ELR (cell line): ENCODE data around the gene CCNY.

Experiments
- DNase-seq: peaks from one replicate; pipeline ENCODE4 v3.0.0-alpha.2; 2015; ENCODE audit warnings: low read depth

Gene CCNY

DNA sequence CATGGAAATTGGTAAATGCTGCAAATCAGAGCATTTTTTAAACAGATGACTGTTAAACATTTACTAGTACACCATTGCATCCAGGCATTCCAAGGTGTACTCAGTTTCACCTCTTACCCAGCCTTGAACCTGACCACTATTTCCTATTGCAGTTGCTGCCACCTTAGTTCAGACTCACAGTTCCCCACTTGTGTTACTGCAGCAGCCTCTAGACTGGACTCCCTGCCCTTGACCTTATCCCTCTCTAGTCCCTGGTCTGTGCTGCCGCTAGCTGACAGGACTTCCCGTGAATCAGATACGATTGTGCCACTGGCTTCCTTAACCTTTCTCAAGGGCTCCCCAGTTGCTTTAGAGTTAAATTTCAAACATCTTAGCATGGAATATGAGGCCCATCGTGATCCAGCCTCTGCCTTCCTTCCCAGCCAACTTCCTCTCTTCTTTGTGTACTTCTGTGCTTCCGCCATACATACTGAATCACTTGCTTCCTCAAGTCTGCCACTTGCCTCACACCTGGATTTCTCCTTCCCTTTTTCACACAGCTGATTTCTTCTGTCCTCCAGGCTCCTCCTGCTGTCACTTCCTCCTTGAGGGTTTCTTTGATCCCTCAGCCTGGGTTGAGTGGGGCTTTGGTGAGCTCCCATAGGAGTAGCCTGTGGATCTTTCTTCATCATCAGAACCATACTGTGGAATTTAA, 150.1 kb downstream of the CCNY start:
- no peak for DNase-seq

DNA sequence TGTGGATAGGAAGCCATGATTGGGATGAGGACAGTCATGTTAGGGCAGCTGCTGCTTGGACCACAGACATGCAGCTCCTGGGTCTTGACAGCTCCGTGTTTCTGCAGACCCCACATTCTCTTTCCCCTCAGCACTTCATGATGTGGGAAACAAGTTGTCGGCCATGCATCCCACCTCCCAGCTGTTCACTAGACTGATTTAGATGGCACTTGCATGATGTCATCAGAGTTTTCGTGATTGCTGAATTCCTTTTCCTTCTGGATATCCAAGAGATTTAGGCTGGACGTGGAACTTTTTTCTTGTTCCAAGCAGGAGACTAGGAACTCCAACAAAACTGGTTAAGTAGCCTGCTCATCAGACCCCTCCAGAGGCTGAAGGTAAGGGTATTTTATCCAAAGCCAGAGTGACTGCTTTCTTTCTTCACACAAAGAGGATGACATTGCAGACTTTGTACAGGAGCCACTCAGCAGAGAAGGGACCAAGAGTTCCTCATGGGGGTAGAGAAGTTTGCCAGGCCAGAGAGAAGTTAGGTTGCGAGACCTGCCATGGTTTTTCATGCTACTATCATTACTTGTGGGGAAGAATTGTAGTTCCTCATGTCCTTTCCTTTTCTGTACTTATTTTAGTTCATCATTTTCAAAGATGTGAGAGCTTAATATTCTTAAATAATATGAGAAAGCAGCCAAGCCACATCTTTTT, 151.2 kb downstream of the CCNY start:
- DNase-seq, result no peak

DNA sequence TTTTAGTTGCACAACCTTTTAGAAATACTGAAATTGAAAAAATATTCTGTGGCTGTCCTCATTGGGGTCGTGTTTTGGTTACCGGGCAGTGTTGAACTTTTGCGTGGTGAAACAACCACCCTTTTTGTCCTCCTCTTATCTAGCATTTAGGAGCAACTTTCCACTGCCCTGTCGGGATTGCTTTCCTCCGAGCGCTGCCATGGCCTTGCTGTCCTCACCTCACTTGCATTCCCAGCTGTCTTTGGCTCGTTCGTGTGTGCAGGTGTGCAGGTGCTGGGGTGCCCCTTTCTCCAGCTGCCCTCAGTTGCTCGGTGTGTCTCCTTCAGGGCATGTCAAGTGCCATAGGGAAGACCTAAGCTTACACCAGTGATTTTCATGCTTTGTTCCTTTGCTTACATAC, 151.9 kb downstream of the CCNY start:
- DNase-seq, result no peak

DNA sequence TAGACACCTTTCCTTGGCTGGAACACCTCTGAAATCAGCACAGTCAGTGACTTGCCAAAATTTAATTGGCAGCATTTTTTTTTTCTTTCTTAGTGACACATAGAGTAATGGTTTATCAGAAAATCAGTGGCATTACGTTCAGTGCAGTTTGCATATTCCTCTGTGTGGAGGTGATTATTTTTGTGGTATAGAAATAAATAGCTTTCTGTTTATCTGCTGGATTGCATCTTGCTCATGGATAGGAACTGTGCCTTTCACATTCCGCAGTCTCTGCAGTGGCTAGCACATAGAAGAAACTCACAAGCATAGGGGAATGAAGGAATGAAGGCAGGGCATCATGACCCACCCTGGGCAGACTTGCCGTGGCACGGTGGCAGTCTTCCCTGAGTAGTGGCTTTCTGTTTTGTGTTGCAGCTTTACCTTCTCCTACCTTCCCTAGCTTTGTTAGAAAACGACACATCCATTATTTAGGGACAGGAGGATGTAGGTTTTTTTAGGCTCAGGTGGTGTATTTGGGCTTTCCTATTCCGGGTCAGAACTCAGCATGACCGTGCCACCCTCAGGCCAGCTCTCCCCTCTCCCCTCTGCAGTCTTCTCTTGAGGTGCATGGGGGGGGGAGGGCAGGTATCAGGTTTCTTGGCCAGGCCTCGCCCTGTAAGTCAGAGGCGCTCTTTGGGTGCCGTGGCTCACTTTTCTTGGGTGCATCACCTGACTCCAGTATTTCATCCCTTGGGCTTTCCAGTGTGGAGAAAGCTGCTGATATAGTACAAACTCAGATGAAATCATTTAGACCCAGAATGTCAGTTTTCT, 156.3 kb downstream of the CCNY start:
- DNase-seq, result no peak

DNA sequence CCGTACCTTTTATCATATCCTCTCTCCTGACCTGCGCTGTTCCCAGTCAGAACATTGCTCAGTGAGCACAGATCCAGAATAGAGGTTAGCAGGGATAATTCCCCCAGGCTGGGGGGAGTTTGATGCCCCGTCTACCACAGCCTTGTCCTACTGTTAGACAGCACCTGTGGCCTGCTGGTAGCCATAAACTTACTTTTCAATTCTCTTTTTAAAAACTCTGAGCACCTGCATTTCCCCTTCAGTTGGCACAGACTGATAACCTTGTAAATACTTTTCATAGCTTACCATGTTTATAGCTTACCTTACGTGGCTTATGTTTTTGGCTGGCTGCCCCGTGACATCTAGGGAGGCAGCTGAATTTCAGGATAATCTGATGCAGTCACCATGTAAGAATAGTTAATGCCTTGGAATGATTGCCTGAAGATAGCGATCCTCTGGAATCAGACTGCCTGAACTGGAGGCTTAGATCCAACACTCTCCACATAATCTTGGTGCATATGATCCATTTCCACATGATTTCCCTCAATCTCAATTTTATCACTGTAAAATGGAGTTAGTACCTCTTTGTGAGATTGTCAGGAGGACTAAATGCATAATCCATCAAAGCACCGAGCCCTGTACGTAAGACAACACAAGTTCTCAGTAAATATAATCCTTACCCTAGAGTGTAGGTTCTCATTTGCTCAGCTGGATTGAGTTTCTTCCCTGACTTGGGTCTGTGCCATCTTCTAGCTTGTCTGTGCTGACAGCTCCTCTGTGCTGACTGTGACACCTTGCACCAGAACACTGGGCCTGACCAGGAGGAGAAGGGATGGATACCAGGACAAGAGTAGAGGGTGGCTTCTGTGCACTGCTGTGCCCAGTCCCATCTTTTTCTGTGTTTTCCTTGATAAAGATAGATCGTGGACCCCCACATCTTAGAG, 157.1 kb downstream of the CCNY start:
- no peak for DNase-seq

DNA sequence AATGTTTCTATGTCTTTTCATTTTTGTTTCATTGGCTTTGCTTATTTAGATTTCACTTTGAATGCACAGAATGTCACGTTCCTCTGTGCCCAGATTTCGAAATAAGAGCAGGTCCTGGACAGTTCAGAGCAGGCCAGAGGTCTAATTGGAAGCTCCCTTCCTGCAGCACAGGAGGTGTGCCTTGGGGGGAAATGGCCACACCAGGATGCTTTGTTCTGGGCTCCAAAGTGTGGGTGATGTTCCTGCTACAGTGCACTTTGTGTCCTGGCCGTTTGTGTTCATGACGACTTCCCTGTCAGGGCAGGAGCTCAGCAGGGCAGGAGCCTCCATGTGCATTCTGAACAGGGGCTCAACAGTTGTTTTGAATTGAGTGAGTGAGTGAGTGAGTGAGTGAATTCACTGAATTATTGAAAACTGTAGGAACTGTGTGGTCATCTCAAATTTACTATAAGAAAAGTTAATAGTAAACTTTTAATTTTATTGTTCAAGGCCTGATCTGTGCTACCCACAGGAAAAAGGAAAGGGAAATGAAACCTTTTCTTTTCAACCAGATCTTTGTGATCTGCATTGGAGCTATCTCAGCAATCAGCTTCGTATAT, 159.3 kb downstream of the CCNY start:
- DNase-seq, result no peak

DNA sequence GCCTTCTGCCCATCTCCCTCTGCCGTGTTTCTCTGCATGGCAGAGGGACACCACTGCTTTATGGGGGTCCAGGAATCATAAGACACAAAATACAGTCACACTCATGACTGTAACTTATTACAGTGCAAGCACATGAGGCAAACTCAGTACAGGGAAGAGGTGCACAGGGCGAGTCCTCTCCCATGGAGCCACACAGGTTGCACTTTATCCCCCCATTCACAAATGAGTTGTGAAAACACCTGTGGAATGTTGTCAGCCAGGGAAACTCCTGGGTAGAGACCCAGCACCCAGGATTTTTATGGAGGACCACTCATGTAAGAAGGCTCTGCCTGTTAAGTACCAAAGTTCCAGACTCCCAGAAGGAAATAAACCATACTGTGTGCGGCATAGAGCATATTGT, 161.6 kb downstream of the CCNY start:
- no peak for DNase-seq

DNA sequence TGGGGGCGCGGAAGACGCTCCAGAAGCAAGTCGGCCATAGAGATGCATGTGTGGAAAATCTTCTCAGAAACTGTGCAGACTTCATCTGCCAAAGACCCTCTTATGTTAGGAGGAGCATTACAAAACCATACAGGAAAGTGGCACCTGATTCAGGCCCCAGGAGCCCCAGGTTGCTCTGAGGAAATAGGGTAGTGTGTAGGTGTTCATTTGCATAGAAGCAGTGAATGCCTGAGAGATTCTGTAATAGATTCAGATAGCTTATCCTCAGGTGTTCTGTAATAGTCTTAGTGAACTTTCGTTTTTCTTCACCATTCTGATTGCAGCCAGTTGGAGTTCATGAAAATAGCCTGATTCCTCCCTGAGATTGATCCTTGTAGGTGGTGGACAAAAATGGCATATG, 162.4 kb downstream of the CCNY start:
- DNase-seq, result no peak

DNA sequence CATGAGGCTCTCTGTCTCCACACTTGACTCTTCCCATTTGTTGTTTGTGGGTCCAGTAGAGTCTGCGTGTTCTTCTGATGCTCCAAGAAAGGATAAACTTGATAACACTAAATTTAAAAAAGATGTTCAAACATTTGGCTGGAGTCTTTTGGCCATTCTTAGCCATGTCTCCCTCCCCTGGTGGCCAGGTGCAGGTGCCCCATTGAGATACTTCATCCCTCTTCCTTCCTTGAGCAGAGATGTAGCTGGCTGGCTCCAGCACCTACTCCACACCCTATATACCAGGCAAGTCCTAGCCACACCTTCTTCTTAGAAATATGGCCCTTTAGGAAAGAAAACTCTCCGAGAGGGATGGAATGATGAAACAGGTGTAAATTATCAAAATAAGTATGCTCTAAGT, 165.6 kb downstream of the CCNY start:
- peak; percentile 13 for DNase-seq

DNA sequence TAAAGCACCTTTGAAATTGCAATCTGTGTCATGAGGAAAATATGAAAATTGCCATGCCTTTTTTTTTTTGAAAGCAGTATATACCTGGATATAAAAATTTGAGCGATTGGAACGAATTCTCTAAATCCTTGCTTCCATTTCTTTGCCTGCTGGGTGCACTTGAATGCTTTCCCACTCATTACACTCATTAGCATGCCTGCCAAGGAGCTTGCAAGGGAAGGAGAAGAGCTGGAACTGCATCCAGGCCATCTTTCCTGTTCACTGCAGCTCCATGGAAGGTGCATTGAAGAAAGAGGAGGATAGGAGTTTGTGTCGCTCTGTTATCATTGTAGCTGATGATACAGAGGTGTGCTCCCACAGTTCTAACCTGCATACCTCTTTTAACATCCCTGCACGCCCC, 166.4 kb downstream of the CCNY start:
- DNase-seq, result no peak

DNA sequence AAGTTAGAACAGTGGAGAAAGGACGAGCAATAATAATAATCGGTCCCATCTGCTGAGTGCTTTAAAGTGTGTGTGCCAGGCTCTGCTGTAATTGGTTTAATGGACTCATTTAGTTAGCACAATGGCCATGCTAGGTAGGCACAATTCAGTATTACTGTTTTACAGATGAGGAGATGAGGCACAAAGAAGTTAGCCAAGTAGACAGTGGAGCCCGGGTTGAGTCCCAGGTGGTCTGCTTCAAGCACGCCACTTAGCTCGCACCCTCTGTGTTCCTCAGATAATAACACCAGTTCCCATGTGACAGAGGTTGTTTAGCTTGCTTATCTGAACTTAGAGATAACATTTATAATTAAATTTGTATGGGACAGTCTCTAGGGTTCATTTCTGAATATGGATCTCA, 167.3 kb downstream of the CCNY start:
- DNase-seq, result no peak

DNA sequence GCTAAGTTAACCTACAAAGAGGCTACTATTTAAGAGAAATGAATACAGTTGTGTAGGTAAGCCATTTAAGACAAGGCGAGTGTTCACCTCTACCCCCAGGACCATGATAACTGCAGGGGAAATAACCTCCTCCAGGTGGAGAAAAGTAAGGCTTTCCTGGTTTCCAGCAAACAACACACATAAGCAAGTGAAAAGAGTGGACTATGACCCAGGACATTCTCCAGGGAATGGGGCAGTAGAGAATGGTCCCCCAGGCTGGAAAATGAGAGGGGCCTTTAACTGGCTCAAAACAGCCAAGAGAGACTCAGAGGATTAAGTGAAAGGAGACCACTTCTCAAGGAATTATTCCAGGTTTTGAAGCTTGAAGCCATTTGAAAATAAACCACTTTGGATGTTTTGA, 167.8 kb downstream of the CCNY start:
- no peak for DNase-seq

DNA sequence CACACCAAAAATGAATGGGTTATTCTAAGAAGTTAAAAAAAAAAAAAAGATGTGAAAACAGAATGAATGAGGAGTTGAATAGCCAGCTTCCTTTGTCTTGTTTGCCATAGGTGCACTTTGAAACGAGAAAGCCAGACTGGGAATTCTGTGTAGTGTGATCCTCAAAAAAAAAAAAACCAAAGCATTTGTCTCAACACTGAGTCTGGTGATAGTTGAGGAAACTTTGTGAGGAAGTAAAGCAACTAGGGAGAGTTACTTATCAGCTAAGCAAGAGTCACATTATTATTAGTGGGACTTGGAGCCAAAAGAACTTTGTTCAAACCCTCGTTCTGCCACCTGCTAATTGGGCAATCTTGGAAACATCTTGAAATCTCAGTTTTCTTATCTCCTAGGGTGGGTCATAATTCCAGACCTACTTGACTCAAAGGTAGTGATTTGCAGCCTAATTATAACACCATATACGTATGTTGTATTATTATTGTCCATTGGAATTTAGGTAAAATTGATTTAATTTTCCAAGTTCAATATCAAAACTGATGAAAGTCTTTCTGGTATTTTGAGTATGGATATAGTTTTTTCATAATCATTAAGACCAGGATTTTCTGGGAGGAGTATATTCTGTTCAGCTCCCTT, 169.0 kb downstream of the CCNY start:
- no peak for DNase-seq

DNA sequence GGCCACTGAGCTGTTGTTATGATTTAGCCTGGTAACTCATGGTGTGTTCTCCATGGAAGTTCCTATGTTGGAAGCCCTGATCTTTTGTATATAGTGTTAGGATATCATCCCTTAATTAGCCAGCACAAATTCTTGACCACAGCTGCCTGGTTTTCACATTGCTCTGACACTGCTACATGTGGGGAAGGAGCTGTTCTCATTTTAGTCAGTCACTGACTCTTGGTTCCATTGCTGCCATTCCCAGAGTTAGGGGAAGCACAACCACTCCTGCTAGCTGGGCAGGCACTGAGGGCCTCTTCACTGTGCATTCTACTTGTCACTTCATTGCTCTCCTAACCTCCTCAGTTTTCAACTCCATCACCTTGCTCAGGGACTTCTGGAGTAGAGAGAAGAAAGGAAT, 170.4 kb downstream of the CCNY start:
- no peak for DNase-seq

DNA sequence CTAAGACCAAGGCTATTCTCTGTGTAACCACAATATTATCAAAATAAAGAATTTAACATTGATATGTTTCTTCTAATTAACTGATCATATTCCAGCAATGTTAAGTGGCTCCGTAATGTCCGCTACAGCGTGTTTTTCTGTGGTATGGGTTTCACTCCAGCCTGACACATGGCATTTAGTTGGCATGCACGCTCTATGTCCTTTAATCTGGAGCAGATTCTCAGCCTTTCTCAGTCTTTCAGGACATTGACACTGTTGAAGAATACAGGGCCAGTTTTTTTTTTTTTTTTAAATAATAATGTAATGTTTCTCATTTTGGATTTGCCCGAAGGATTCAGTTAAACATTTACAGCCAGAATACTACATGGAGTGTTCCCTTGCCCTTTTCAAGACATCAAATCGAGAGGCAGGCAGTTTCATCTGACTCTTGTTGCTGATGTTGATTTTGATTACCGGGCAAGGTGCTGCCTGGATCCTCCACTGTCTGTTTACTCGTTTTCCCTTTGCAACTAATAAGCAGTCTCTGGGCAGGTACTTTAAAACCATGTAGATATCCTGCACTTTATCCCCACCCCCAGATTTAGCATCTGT, 171.3 kb downstream of the CCNY start:
- DNase-seq, result no peak

DNA sequence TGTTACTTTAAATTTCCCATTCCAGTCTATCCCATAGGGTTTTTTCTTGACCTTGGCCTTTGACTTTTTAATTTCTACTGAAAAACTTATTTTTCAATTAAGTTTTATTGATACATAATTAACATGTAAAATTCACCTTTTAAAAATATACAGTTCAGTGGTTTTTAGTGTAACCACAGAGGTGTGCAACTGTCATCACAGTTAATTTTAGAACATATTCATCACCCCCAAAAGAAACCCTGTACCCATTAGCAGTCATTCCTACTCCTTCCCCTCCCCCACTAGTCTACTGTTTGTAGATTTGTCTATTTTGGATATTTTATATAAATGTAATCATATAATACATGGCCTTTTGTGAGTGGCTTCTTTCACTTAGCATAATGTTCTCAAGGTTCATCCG, 172.3 kb downstream of the CCNY start:
- no peak for DNase-seq

DNA sequence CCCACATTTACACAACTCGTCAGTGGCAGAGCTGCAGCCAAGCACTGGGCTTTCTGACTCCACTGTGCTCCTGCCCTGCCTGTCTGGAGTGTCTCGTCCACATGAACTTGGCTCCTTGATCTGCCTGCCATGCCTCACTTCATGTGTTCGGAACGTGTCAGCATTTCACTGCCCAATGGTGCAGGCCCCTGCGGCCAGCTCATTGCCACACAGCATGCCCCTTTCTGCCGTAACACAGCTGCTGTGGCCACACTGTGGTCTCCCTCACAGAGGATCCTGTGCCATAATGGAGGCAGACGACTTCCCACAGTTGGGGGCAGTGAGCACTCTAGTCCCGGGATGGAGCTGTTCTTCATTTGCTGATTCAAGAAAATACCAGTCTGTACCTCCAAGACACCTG, 174.6 kb downstream of the CCNY start:
- no peak for DNase-seq

DNA sequence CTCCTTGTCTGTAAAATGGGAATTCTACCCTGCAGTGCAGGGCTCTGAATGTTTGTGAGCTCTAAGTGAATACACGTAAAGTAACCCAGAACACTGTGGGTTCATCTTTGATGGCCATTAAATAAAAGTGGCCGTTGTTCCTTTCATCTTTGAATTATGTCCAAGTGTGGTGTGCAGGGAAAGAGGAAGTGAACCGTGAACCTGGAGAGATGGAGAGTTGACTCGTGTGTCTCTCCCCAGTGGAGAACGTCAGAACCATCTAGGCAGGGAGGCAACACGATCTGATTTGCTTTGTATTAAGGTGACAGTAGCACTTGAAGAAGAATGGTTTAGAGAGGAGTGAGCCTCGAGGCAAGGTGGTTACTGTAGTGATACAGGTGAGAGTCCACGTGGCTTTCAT, 175.3 kb downstream of the CCNY start:
- DNase-seq, result no peak

DNA sequence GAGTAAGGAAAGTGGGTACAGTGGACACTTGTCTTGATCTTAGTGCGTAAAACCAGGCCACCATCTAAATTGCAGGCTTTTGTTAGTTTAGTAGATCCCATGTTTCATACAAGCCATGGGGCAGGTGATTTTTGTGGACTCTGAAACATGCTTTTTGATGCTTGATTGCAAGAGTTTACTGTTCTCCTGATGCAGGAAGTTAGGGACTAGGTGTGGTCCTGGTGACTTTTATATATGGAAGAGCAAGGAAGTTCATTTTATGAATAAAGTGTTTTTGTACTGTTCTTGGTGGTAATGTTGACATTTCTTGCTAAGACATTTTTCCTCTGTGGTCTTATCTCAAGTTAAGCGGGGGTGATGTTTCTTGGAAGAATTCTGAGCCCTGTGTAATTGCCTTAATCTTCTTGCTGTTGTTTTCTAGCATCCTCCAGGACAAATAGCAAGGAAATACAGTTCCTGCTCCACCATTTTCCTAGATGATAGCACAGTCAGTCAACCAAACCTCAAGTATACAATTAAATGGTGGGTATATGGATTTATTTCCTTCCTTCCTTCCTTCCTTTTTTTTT, 179.9 kb downstream of the CCNY start:
- DNase-seq, result no peak

DNA sequence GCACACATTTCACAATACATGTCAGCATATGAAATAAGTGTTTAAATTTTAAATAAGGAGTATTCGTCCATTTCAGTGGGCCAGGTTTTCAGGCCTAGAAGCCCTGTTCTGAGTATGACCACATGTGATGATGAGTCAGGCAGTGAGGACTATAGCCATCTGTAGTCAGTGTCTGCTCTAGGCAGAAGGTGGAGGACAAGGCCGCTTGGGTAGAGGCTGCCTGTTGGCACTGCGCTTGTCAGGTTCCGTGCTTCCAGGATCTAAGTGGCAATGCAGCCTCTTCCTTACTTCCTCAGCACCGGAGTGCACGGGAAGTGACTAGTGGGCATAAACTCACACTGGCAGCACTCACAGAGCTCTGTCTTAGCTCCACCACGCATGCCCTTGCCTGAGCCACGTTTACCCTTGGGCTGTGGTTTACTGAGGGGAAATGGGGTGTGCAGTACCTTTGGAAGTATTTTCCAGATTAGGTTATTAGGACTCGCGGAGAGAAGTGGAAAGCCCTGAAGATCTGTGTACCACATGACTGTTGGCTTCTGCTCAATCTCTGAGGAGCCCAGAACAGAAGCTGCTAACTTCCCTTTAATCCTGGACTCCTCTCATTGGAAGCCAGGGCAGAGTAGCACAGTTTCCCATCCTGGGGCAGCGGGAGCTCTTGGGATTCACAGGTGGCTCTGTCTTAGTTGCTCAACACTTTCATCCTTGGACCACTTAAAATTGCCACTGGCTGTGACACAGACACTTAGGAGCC, 181.3 kb downstream of the CCNY start:
- DNase-seq, result peak; percentile 39
